Measurements from ENCODE around the gene KRT77. TPM values are rescaled to one million over a fixed set of nuclear protein-coding genes. Genes with fewer than 3 reads are reported as not detected.

Gene KRT77
- total RNA-seq, 3 donors from 2014 or later, result not detected

GRCh38 chr12:52682381-52682660, 21.0 kb downstream of the KRT77 start:
- TF ChIP-seq, protein P1, sequence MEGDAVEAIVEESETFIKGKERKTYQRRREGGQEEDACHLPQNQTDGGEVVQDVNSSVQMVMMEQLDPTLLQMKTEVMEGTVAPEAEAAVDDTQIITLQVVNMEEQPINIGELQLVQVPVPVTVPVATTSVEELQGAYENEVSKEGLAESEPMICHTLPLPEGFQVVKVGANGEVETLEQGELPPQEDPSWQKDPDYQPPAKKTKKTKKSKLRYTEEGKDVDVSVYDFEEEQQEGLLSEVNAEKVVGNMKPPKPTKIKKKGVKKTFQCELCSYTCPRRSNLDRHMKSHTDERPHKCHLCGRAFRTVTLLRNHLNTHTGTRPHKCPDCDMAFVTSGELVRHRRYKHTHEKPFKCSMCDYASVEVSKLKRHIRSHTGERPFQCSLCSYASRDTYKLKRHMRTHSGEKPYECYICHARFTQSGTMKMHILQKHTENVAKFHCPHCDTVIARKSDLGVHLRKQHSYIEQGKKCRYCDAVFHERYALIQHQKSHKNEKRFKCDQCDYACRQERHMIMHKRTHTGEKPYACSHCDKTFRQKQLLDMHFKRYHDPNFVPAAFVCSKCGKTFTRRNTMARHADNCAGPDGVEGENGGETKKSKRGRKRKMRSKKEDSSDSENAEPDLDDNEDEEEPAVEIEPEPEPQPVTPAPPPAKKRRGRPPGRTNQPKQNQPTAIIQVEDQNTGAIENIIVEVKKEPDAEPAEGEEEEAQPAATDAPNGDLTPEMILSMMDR (IDR thresholded peaks at IDR 0.05), result no peak

GRCh38 chr12:52681526-52682380, 21.6 kb downstream of the KRT77 start:
- Histone ChIP-seq H3K9me3 (no peaks in the 10 kb centered on the region), H3K36me3 (ENCODE audit: low read depth) (no peaks in the 10 kb centered on the region), H3K4me1 (ENCODE audit: low read depth) (no peaks in the 10 kb centered on the region), H3K4me3 (no peak overlapping the region)
- DNase-seq (no peak), ATAC-seq (no peak)
- intact Hi-C loops (cut with DNase I, micrococcal nuclease), result no loop called here
- TF ChIP-seq, protein P1 (IDR thresholded peaks at IDR 0.05), result no peak

More at GRCh38 chr12:52682381-52682660, 21.0 kb downstream of the KRT77 start:
- Histone ChIP-seq H3K4me1 (ENCODE audit: low read depth) (no peaks in the 10 kb centered on the region), H3K36me3 (ENCODE audit: low read depth) (no peaks in the 10 kb centered on the region), H3K9me3 (no peaks in the 10 kb centered on the region), H3K4me3 (no peak overlapping the region)
- intact Hi-C loops (cut with DNase I, micrococcal nuclease), result no loop called here
- no peak for DNase-seq
- ATAC-seq, result no peak

GRCh38 chr12:52680363-52680762, 23.0 kb downstream of the KRT77 start, which contains the start of gene KRT1:
TSS of gene KRT1 (minus strand) at chr12:52680407. CDS start at chr12:52680348, 59 bp downstream.
- intact Hi-C loops (cut with DNase I, micrococcal nuclease), result no loop called here
- Histone ChIP-seq H3K4me1 (ENCODE audit: low read depth) (no peaks in the 10 kb centered on the region), H3K9me3 (no peaks in the 10 kb centered on the region), H3K36me3 (ENCODE audit: low read depth) (no peaks in the 10 kb centered on the region), H3K4me3 (no peak within 1 kb of the TSS)
- DNase-seq (no peak), ATAC-seq (no peak)
- TF ChIP-seq, protein P1 (IDR thresholded peaks at IDR 0.05), result no peak

GRCh38 chr12:52679875-52680274, 23.4 kb downstream of the KRT77 start:
- H3K4me3 ChIP-seq, result no peak overlapping the region
- no peak for ATAC-seq
- no peaks in the 10 kb centered on the region for H3K9me3 ChIP-seq
- intact Hi-C loops (cut with DNase I, micrococcal nuclease), result no loop called here
- H3K36me3 ChIP-seq (ENCODE audit: low read depth), result no peaks in the 10 kb centered on the region
- H3K4me1 ChIP-seq (ENCODE audit: low read depth), result no peaks in the 10 kb centered on the region
- no peak for DNase-seq
- TF ChIP-seq, protein P1 (IDR thresholded peaks at IDR 0.05), result no peak

- H3K4me1 ChIP-seq (ENCODE audit: low read depth), result no peaks in the 10 kb centered on the region
- DNase-seq (no peak), ATAC-seq (no peak)
- H3K9me3 ChIP-seq, result no peaks in the 10 kb centered on the region
- no peaks in the 10 kb centered on the region for H3K36me3 ChIP-seq (ENCODE audit: low read depth)
- TF ChIP-seq, protein P1 (IDR thresholded peaks at IDR 0.05), result no peak
- intact Hi-C loops (cut with DNase I, micrococcal nuclease), result no loop called here
- no peak overlapping the region for H3K4me3 ChIP-seq
These were observed 25.7 kb downstream of the KRT77 start for GRCh38 chr12:52677671-52678070.

Measured in mucosa of descending colon (tissue), 3 donors.